ENCODE data around the gene SEC14L2.
"Not testable (repeated sequence)": the region's sequence is repeated elsewhere in the genome, so short reads cannot be mapped to it uniquely, and the experiment has no call there.

The SEC14L2 gene

GRCh38 chr22:30430933-30431332 lies 34.1 kb downstream of the SEC14L2 start:
- no peak for DNase-seq

- no peak for DNase-seq
Observed at GRCh38 chr22:30432096-30432495, 35.3 kb downstream of the SEC14L2 start.

- no peak for DNase-seq
Observed at GRCh38 chr22:30432520-30432919, 35.7 kb downstream of the SEC14L2 start.

- DNase-seq: no peak
Observed at GRCh38 chr22:30433227-30433626, 36.4 kb downstream of the SEC14L2 start.

- DNase-seq: no peak
Observed at GRCh38 chr22:30433773-30434172, 37.0 kb downstream of the SEC14L2 start.

GRCh38 chr22:30434843-30435242 lies 38.0 kb downstream of the SEC14L2 start:
- no peak for DNase-seq

GRCh38 chr22:30435674-30436126 lies 38.9 kb downstream of the SEC14L2 start:
- peak; percentile 90 for DNase-seq

GRCh38 chr22:30436196-30436595 lies 39.4 kb downstream of the SEC14L2 start:
- no peak for DNase-seq

- DNase-seq: no peak
Observed at GRCh38 chr22:30438559-30438958, 41.7 kb downstream of the SEC14L2 start.

- DNase-seq: no peak
Observed at GRCh38 chr22:30439226-30439625, 42.4 kb downstream of the SEC14L2 start.

GRCh38 chr22:30439836-30440235 lies 43.0 kb downstream of the SEC14L2 start:
- no peak for DNase-seq

GRCh38 chr22:30441088-30441487 lies 44.3 kb downstream of the SEC14L2 start:
- DNase-seq: no peak

GRCh38 chr22:30444632-30445437 lies 48.0 kb downstream of the SEC14L2 start:
- peak; percentile 41 for DNase-seq

- no peak for DNase-seq
Observed at GRCh38 chr22:30445438-30446145, 48.8 kb downstream of the SEC14L2 start.

GRCh38 chr22:30447656-30448055 lies 50.8 kb downstream of the SEC14L2 start:
- DNase-seq: no peak

GRCh38 chr22:30451488-30451887 lies 54.7 kb downstream of the SEC14L2 start:
- DNase-seq: not testable (repeated sequence)

- DNase-seq: no peak
Observed at GRCh38 chr22:30452861-30453260, 56.0 kb downstream of the SEC14L2 start.

- DNase-seq: no peak
Observed at GRCh38 chr22:30453731-30454510, 57.1 kb downstream of the SEC14L2 start.

- no peak for DNase-seq
Observed at GRCh38 chr22:30455075-30455840, 58.4 kb downstream of the SEC14L2 start.

- no peak for DNase-seq
Observed at GRCh38 chr22:30457981-30458380, 61.2 kb downstream of the SEC14L2 start.

GRCh38 chr22:30459181-30460052 lies 62.6 kb downstream of the SEC14L2 start:
- DNase-seq: no peak

Measured in central memory CD4-positive, alpha-beta T cell (primary cell).